ENCODE measurements around the gene LRRC45.

Gene LRRC45

GRCh38 chr17:82018989-82019689, 4.0 kb upstream of the LRRC45 start:
- no peak for DNase-seq (ENCODE audit: low read depth in 2 of 3, low spot score in 1 of 3)

DNA sequence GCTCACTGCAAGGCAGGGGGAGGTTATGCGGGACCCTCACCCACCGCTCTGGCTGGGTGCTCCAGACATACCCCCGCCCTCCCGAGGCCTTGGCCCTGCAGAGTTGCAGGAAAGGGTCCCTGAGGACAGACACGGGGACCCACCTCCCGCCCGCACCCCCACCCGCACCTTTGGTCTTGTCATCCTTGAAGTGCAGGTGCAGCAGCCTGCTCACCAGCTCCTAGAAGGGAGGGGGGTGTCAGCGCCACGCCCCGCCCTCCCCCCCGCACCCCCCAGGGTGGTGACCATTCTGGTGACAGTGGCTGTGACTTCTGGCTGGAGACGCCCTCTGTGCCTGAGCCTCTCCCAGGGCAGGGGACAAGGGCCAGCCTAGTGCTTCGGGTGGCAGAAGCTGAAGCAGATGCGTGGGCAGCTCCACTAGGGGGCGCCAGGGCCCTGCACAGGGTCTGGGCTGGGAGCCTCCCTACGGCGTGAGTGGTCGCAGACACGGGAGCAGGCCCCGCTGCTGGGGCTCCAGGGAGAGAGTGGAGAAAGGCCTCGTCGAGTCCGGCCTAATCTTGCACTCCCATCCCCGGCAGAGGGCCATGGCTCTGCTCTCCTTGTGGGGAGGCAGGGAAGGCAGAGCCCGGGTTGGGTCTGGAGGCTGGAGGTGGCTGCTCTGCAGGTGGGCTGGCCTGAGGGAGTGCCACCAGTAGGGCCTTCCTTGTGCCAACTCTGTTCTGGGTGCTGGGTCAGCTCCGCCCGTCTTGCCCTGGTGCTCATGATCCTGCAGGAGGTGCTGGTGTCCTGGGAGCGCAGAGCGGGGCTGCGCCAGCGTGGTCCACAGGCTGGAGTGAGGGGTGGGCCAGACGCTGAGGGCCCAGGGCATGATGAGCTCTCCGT, 3.2 kb upstream of the LRRC45 start:
- peak in 2 of 3 donors; percentile 68 for DNase-seq (ENCODE audit: low read depth in 2 of 3, low spot score in 1 of 3)

- no peak for DNase-seq (ENCODE audit: low read depth in 2 of 3, low spot score in 1 of 3)
Observed at GRCh38 chr17:82020572-82021106, 2.5 kb upstream of the LRRC45 start.

- peak in 2 of 3 donors; percentile 46 to 53 for DNase-seq (ENCODE audit: low read depth in 2 of 3, low spot score in 1 of 3)
Observed at GRCh38 chr17:82021107-82021899, 1.8 kb upstream of the LRRC45 start.

DNA sequence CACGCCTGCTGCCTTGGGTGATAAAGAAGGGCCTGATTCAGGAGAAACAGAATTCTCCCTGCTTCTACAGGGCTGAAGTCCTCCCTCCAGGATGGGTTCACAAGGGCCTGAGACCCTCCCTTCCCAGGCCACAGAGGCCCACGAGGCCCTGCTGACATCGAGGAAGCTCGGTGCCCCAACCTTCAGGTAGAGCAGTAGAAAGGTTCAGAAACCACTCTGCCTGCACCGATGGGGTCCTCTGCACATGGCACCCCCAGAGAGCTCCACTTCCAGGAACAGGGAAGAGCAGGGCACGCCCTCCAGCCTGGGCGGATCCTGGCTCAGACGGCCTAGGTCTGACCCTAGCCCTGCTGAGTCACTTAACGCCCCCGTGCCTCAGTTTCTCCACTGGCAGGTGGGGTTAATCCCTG, 1.2 kb upstream of the LRRC45 start:
- DNase-seq (ENCODE audit: low read depth in 2 of 3, low spot score in 1 of 3), result no peak

DNA sequence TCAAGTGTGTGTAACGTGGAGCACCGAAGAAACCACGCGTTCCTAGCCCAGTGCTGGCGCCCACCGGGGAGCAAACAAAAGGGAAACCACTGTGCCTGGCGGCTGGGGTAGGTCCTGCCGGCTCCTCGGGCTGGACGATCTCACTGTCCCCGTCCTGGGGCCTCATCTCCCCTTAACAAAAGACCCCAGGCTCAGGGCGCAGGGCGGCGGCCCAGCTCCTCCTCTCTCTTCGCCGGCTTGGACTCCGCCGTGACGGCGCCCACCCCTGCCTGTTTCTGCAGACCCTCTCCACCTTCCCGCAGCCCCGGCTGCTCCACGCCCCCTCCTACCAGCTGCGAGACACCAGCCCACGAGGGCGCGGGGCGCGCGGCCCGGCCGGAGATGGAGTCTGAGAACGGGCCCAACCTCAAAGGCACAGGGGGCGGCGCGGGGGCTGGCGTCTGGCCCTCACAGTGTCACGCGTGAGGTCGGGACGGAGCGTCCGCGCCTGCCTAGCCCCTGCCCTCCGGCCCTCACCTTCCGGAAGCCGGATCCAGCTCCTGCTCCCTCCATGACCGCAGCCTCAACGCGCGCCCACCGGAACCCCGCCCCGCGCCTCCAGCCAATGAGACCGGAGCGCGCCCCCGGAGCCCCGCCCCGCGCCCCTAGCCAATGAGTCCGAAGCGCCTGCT, 660 bp upstream of the LRRC45 start, which contains the start of gene CENPX:
Gene CENPX, minus strand, starts transcription at position 569 of the 671 bp plus-strand sequence. Its CDS starts 17 bp downstream, at position 552.
- DNase-seq (ENCODE audit: low read depth in 2 of 3, low spot score in 1 of 3), result peak in 1 of 3 donors; percentile 15

GRCh38 chr17:82023447-82024241, 539 bp downstream of the LRRC45 start:
- DNase-seq (ENCODE audit: low read depth in 2 of 3, low spot score in 1 of 3), result no peak

DNA sequence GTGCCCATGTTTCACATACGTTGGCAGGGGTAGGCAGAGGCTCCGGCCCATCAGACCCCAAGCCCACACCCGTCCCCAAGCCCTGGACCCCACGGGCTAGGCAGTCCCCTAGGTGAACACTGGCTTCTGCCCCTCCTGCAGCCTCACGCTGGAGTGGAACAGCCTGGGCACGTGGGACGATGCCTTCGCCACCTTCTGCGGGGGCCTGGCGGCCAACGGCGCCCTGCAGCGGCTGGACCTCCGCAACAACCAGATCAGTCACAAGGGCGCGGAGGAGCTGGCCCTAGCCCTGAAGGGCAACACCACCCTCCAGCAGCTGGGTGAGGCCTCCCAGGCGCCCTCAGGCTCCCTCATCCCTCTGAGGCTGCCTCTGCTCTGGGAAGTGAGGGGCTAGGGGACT, 1.8 kb downstream of the LRRC45 start:
- no peak for DNase-seq (ENCODE audit: low read depth in 2 of 3, low spot score in 1 of 3)

DNA sequence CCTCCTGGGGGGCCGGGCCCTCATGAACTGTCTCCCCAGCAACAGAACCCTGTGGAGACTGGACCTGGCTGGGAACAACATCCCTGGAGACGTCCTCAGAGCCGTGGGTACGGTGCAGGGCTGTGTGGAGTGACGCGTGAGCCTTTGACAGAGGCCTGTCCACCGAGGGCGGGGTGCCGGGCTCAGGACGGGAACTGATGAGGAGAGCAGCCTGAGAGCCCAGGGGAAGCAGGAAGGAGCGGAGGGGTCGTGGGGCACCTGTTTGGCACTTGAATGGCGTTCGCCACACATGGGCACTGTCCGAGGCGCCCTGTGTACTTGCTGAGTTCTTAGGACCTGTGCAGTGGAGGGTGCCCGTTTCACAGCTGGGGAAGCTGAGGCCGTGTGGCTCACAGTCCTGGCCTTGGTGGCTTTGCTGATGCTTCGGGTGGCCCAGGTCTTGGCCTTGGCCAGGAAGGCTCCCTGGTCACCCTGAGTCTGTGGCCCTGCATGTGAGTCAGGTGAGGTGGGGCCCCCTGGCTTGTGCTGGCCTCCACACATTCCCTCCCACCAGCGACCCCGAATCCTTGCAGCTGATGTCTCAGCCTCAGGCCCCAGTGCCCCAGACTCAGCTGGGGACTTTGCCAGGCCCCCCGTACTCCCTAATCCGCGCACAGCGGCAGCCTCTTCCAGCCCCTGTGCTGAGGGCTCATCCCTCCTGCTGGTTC, 2.4 kb downstream of the LRRC45 start:
- DNase-seq (ENCODE audit: low read depth in 2 of 3, low spot score in 1 of 3), result no peak

DNA sequence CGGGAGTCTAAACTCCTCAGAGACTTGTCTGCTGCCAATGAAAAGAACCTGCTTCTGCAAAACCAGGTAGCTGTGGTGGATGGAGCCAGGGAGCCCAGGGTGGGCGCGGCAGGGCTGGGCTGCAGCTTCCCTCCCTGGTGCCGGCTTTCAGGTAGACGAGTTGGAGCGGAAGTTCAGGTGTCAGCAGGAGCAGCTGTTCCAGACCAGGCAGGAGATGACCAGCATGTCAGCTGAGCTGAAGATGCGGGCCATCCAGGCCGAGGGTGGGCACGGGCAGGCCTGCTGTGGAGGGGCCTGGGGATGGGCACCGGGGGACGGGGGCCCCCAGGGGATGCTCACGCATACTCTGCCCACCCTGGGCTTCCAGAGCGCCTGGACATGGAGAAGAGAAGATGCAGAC, 5.1 kb downstream of the LRRC45 start:
- no peak for DNase-seq (ENCODE audit: low read depth in 2 of 3, low spot score in 1 of 3)

DNA sequence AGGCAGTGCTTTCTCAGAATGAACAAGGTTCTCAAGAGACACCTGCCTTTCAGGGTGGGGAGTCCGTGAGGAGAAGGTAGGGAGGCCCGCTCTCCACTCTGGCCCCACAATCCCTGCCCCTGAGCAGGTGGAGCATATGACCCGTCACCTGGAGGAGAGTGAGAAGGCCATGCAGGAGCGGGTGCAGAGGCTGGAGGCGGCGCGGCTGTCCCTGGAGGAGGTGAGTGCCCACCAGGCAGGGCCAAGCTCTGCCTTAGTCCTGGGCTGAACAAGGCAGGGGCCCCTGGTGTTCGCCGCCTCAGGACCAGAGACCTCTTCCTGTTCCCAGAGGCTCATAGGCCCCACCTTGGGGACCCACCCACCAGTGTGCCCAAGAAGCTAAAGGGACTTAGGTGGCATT, 5.9 kb downstream of the LRRC45 start:
- DNase-seq (ENCODE audit: low read depth in 2 of 3, low spot score in 1 of 3), result no peak

DNA sequence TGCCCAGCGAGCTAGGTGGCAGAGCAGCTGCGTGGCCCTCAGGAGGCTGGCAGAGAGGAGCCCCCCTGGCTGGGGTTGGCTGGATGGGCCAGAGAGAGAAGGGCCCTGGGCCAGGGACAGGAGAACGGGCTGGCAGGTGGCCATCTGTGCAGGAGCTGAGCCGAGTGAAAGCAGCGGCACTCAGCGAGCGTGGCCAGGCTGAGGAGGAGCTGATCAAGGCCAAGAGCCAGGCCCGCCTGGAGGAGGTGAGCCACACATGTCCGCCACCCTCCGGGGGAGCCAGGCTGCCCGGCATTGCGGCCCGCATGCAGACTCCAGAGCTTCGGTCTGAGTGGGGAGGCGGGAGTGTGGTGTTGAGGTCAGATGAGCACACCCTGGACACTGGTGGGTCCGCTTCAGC, 6.3 kb downstream of the LRRC45 start:
- no peak for DNase-seq (ENCODE audit: low read depth in 2 of 3, low spot score in 1 of 3)

GRCh38 chr17:82029990-82030469, 6.9 kb downstream of the LRRC45 start:
- DNase-seq (ENCODE audit: low read depth in 2 of 3, low spot score in 1 of 3), result no peak

- DNase-seq (ENCODE audit: low read depth in 2 of 3, low spot score in 1 of 3), result peak; percentile 70 to 84 (median 82)
Observed at GRCh38 chr17:82030470-82031302, 7.6 kb downstream of the LRRC45 start.

DNA sequence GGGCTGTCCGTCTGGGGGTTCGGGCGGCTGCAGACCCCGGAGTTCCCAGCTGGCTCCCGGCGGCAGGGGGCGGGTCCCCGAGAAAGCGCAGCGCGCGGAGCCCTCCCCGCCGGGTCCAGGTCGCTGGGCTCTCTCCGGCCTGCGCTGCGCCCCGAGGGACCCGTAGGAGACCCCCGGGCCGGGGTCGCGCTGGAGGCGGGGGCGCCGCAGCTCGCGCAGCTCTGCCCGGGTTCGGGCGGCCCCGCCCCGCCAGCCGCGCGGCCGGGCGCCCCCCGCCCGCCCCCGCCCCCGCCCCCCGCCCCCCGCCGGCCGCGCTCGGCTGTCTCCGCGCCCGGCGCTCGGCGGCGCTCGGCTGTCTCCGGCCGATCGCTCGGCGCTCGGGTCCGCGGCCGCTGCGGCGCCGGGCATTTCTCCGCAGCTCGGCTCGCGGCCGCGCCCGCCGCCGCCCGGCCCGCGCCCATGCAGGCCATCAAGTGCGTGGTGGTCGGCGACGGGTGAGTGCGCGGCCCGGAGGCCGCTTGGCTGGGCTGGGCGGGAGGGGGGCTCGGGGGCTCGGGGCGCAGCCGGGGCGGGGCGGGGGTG, 8.3 kb downstream of the LRRC45 start, which contains the start of gene RAC3:
Gene RAC3, plus strand, starts transcription at position 376 of the 582 bp plus-strand sequence. Its CDS starts 84 bp downstream, at position 460.
- no peak for DNase-seq (ENCODE audit: low read depth in 2 of 3, low spot score in 1 of 3)

- DNase-seq (ENCODE audit: low read depth in 2 of 3, low spot score in 1 of 3), result no peak
Observed at GRCh38 chr17:82031885-82032627, 9.0 kb downstream of the LRRC45 start.
